Activated CD8-positive, alpha-beta memory T cell treated with anti-CD3 and anti-CD28 coated beads, Interleukin-2, amount 10 ng/mL, durations not matched to agents 7 days and 5 days (primary cell): ENCODE measurements around the gene CALD1. TPM values are rescaled to one million over a fixed set of nuclear protein-coding genes. Genes with fewer than 3 reads are reported as not detected.

Experiments used
- ATAC-seq: fragments of 150-1000 bp; cut with Tn5 transposase; one replicate; pipeline ENCODE4 v1.10.0; 2021; ENCODE audit warnings: moderate library complexity
- CTCF ChIA-PET: fragments of 350-600 bp; sonication (Branson Sonifier 250); formaldehyde crosslinking; loops from one replicate; lab custom pipeline; 2021; ENCODE audit warnings: antibody characterized with exemption; lab: Charles Lee
- DNase-seq: peaks from one replicate; pipeline ENCODE4 v3.0.0-alpha.2; 2020
- H3K27ac Mint-ChIP-seq: one replicate; pipeline ENCODE4 v1.8.0; 2021; ENCODE audit warnings: mild to moderate bottlenecking, mixed read lengths
- H3K27me3 Mint-ChIP-seq: one replicate; pipeline ENCODE4 v1.8.0; 2021; ENCODE audit warnings: mixed read lengths
- H3K36me3 Mint-ChIP-seq: one replicate; pipeline ENCODE4 v1.8.0; 2021; ENCODE audit warnings: mild to moderate bottlenecking, mixed read lengths
- H3K4me1 Mint-ChIP-seq: one replicate; pipeline ENCODE4 v1.8.0; 2021; ENCODE audit warnings: mixed read lengths
- H3K4me3 Mint-ChIP-seq: one replicate; pipeline ENCODE4 v1.8.0; 2021; ENCODE audit warnings: mild to moderate bottlenecking, moderate library complexity, mixed read lengths
- H3K9me3 Mint-ChIP-seq: one replicate; pipeline ENCODE4 v1.8.0; 2022; ENCODE audit warnings: low read depth, mixed read lengths
- total RNA-seq, 2 experiments: library from RNA; stranded (reverse); gene quantifications; one replicate each; pipeline ENCODE4 v1.2.3, GENCODE V29; 2021

CALD1 gene
- total RNA-seq, 2 experiments from 2014 or later, result 0.47 TPM; not detected in 1

GRCh38 chr7:134932707-134933370 lies 153.4 kb downstream of the CALD1 start:
- peak overlapping the region; percentile 42 for H3K4me3 Mint-ChIP-seq
- H3K27me3 Mint-ChIP-seq, result peaks cover 3% of the 10 kb centered on the region
- CTCF ChIA-PET, result no interaction called here
- H3K27ac Mint-ChIP-seq, result peak overlapping the region; percentile 6
- H3K4me1 Mint-ChIP-seq, result peaks cover 12% of the 10 kb centered on the region
- ATAC-seq, result no peak
- no peak for DNase-seq
- no peaks in the 10 kb centered on the region for H3K9me3 Mint-ChIP-seq
- no peaks in the 10 kb centered on the region for H3K36me3 Mint-ChIP-seq

GRCh38 chr7:134933460-134934068 lies 154.1 kb downstream of the CALD1 start:
- no peak overlapping the region for H3K27ac Mint-ChIP-seq
- peak overlapping the region; percentile 42 for H3K4me3 Mint-ChIP-seq
- no peaks in the 10 kb centered on the region for H3K36me3 Mint-ChIP-seq
- H3K4me1 Mint-ChIP-seq, result peaks cover 12% of the 10 kb centered on the region
- CTCF ChIA-PET, result no interaction called here
- peaks cover 4% of the 10 kb centered on the region for H3K27me3 Mint-ChIP-seq
- no peak for DNase-seq
- no peaks in the 10 kb centered on the region for H3K9me3 Mint-ChIP-seq
- ATAC-seq, result no peak

GRCh38 chr7:134935701-134936100 lies 156.3 kb downstream of the CALD1 start:
- H3K27ac Mint-ChIP-seq, result no peak overlapping the region
- ATAC-seq, result no peak

GRCh38 chr7:134936893-134937510 lies 157.6 kb downstream of the CALD1 start:
- H3K4me1 Mint-ChIP-seq, result peaks cover 12% of the 10 kb centered on the region
- no peaks in the 10 kb centered on the region for H3K36me3 Mint-ChIP-seq
- H3K9me3 Mint-ChIP-seq, result no peaks in the 10 kb centered on the region
- H3K27ac Mint-ChIP-seq, result no peak overlapping the region
- DNase-seq, result no peak
- CTCF ChIA-PET, result no interaction called here
- H3K27me3 Mint-ChIP-seq, result peaks cover 6% of the 10 kb centered on the region
- no peak for ATAC-seq
- H3K4me3 Mint-ChIP-seq, result no peak overlapping the region

More at GRCh38 chr7:134935701-134936100, 156.3 kb downstream of the CALD1 start:
- H3K36me3 Mint-ChIP-seq, result no peaks in the 10 kb centered on the region
- no peaks in the 10 kb centered on the region for H3K9me3 Mint-ChIP-seq
- DNase-seq, result no peak
- H3K4me3 Mint-ChIP-seq, result no peak overlapping the region
- CTCF ChIA-PET, result no interaction called here
- peaks cover 4% of the 10 kb centered on the region for H3K27me3 Mint-ChIP-seq
- peaks cover 12% of the 10 kb centered on the region for H3K4me1 Mint-ChIP-seq

- no peak for ATAC-seq
- no peak overlapping the region for H3K27ac Mint-ChIP-seq
- no peak for DNase-seq
- CTCF ChIA-PET, result no interaction called here
- H3K27me3 Mint-ChIP-seq, result peaks cover 7% of the 10 kb centered on the region
- H3K9me3 Mint-ChIP-seq, result no peaks in the 10 kb centered on the region
- no peaks in the 10 kb centered on the region for H3K36me3 Mint-ChIP-seq
- H3K4me1 Mint-ChIP-seq, result peaks cover 8% of the 10 kb centered on the region
- no peak overlapping the region for H3K4me3 Mint-ChIP-seq
Observed at GRCh38 chr7:134938141-134938540, 158.7 kb downstream of the CALD1 start.

GRCh38 chr7:134939136-134939535 lies 159.7 kb downstream of the CALD1 start:
- no peaks in the 10 kb centered on the region for H3K36me3 Mint-ChIP-seq

GRCh38 chr7:134940729-134941128 lies 161.3 kb downstream of the CALD1 start:
- CTCF ChIA-PET, result interaction anchor here (1.2 kb wide), 1 partner anchor 307 kb away, joined by 3 read pairs; no protein-coding TSS in a partner anchor
- Mint-ChIP-seq H3K9me3 (no peaks in the 10 kb centered on the region), H3K27me3 (peaks cover 10% of the 10 kb centered on the region), H3K4me3 (no peak overlapping the region), H3K36me3 (no peaks in the 10 kb centered on the region), H3K4me1 (no peaks in the 10 kb centered on the region), H3K27ac (no peak overlapping the region)
- DNase-seq, result no peak
- no peak for ATAC-seq

More at GRCh38 chr7:134939136-134939535, 159.7 kb downstream of the CALD1 start:
- H3K4me1 Mint-ChIP-seq, result peaks cover 2% of the 10 kb centered on the region
- no peak overlapping the region for H3K4me3 Mint-ChIP-seq
- no peak overlapping the region for H3K27ac Mint-ChIP-seq
- CTCF ChIA-PET, result no interaction called here
- no peak for ATAC-seq
- no peak for DNase-seq
- H3K9me3 Mint-ChIP-seq, result no peaks in the 10 kb centered on the region
- H3K27me3 Mint-ChIP-seq, result peaks cover 10% of the 10 kb centered on the region

GRCh38 chr7:134941185-134941900 lies 161.9 kb downstream of the CALD1 start:
- Mint-ChIP-seq H3K9me3 (no peaks in the 10 kb centered on the region), H3K27ac (no peak overlapping the region), H3K4me3 (no peak overlapping the region), H3K27me3 (peaks cover 10% of the 10 kb centered on the region), H3K4me1 (no peaks in the 10 kb centered on the region), H3K36me3 (no peaks in the 10 kb centered on the region)
- ATAC-seq (no peak), DNase-seq (no peak)
- CTCF ChIA-PET, result interaction anchor here (0.7 to 1.2 kb wide), 2 partner anchors 58 to 308 kb away, joined by 3 read pairs; no protein-coding TSS in a partner anchor

- Mint-ChIP-seq H3K4me1 (no peaks in the 10 kb centered on the region), H3K36me3 (no peaks in the 10 kb centered on the region), H3K9me3 (no peaks in the 10 kb centered on the region), H3K27me3 (peaks cover 10% of the 10 kb centered on the region), H3K27ac (no peak overlapping the region), H3K4me3 (no peak overlapping the region)
- CTCF ChIA-PET, result interaction anchor here (1.2 kb wide), 1 partner anchor 308 kb away, joined by 3 read pairs; no protein-coding TSS in a partner anchor
- DNase-seq, result no peak
- no peak for ATAC-seq
Observed at GRCh38 chr7:134941952-134942351, 162.5 kb downstream of the CALD1 start.

- H3K4me1 Mint-ChIP-seq, result no peaks in the 10 kb centered on the region
- H3K27me3 Mint-ChIP-seq, result peaks cover 10% of the 10 kb centered on the region
- no peaks in the 10 kb centered on the region for H3K36me3 Mint-ChIP-seq
- no peak overlapping the region for H3K4me3 Mint-ChIP-seq
- H3K9me3 Mint-ChIP-seq, result no peaks in the 10 kb centered on the region
- no peak overlapping the region for H3K27ac Mint-ChIP-seq
- DNase-seq, result no peak
- CTCF ChIA-PET, result interaction anchor here (0.8 to 1.2 kb wide), 2 partner anchors 310 to 312 kb away, joined by 3 read pairs; no protein-coding TSS in a partner anchor
- no peak for ATAC-seq
Observed at GRCh38 chr7:134942690-134943466, 163.4 kb downstream of the CALD1 start.

- CTCF ChIA-PET, result interaction anchor here (0.8 to 1.5 kb wide), 3 partner anchors 106 to 313 kb away, joined by 3 read pairs; no protein-coding TSS in a partner anchor
- Mint-ChIP-seq H3K36me3 (no peaks in the 10 kb centered on the region), H3K4me1 (no peaks in the 10 kb centered on the region), H3K9me3 (no peaks in the 10 kb centered on the region), H3K27me3 (peaks cover 7% of the 10 kb centered on the region), H3K4me3 (no peak overlapping the region), H3K27ac (no peak overlapping the region)
- DNase-seq (no peak), ATAC-seq (no peak)
Observed at GRCh38 chr7:134943785-134944400, 164.5 kb downstream of the CALD1 start.

GRCh38 chr7:134945691-134946090 lies 166.3 kb downstream of the CALD1 start:
- Mint-ChIP-seq H3K9me3 (no peaks in the 10 kb centered on the region), H3K27me3 (peaks cover 7% of the 10 kb centered on the region), H3K36me3 (no peaks in the 10 kb centered on the region), H3K27ac (no peak overlapping the region), H3K4me3 (no peak overlapping the region), H3K4me1 (no peaks in the 10 kb centered on the region)
- no peak for DNase-seq
- ATAC-seq, result no peak
- CTCF ChIA-PET, result no interaction called here
